H9 (cell line): ENCODE results near the gene MINDY2. TPM values are rescaled to one million over a fixed set of nuclear protein-coding genes. Genes with fewer than 3 reads are reported as not detected.

Experiments
- DNase-seq: peaks from one replicate; pipeline ENCODE4 v3.0.0-alpha.2; 2017
- H2AFZ ChIP-seq: one replicate; pipeline ENCODE4 v1.6.1; 2013; ENCODE audit warnings: mild to moderate bottlenecking, low read length, control low read depth, moderate library complexity
- H2AK5ac ChIP-seq: 2 replicates; pipeline ENCODE4 v1.6.1; 2013; ENCODE audit warnings: low read length, control low read depth, mixed read lengths; ENCODE audit not compliant: insufficient read length
- H2BK120ac ChIP-seq: one replicate; pipeline ENCODE4 v1.6.1; 2013; ENCODE audit warnings: low read depth, mild to moderate bottlenecking, low read length, control low read depth, inconsistent platforms; ENCODE audit not compliant: poor library complexity, severe bottlenecking
- H2BK12ac ChIP-seq: 2 replicates; pipeline ENCODE4 v1.6.1; 2013; ENCODE audit warnings: low read length, control low read depth, mixed read lengths, low read depth; ENCODE audit not compliant: insufficient read length
- H2BK15ac ChIP-seq: 2 replicates; pipeline ENCODE4 v1.6.1; 2013; ENCODE audit warnings: low read depth, low read length, control low read depth
- H2BK20ac ChIP-seq: one replicate; pipeline ENCODE4 v1.6.1; 2013; ENCODE audit warnings: low read depth, mild to moderate bottlenecking, low read length, control low read depth, inconsistent platforms; ENCODE audit not compliant: poor library complexity, severe bottlenecking
- H2BK5ac ChIP-seq: 2 replicates; pipeline ENCODE4 v1.6.1; 2013; ENCODE audit warnings: low read length, control low read depth, mixed read lengths; ENCODE audit not compliant: insufficient read length
- H3K14ac ChIP-seq: 2 replicates; pipeline ENCODE4 v1.6.1; 2013; ENCODE audit warnings: low read length, control low read depth; ENCODE audit not compliant: insufficient read depth
- H3K18ac ChIP-seq: 2 replicates; pipeline ENCODE4 v1.6.1; 2013; ENCODE audit warnings: low read depth, mild to moderate bottlenecking, mixed read lengths, low read length, control low read depth; ENCODE audit not compliant: insufficient read length
- H3K23ac ChIP-seq: 2 replicates; pipeline ENCODE4 v1.6.1; 2013; ENCODE audit warnings: low read length, control low read depth, mixed read lengths, low read depth; ENCODE audit not compliant: insufficient read length
- H3K23me2 ChIP-seq: 2 replicates; pipeline ENCODE4 v1.6.1; 2013; ENCODE audit warnings: low read depth, mild to moderate bottlenecking, mixed read lengths, low read length, control low read depth; ENCODE audit not compliant: insufficient read length, poor library complexity, severe bottlenecking
- H3K27ac ChIP-seq: 2 replicates; pipeline ENCODE4 v1.5.1; 2013; ENCODE audit warnings: low read length, control low read depth, mixed read lengths, low read depth; ENCODE audit not compliant: insufficient read length
- H3K27me3 ChIP-seq: 2 replicates; pipeline ENCODE4 v1.6.1; 2013; ENCODE audit warnings: low read length, control low read depth, inconsistent platforms; ENCODE audit not compliant: insufficient read depth
- H3K4ac ChIP-seq: 2 replicates; pipeline ENCODE4 v1.6.1; 2013; ENCODE audit warnings: low read depth, mild to moderate bottlenecking, control low read depth, inconsistent platforms, low read length, moderate library complexity
- H3K4me1 ChIP-seq: 2 replicates; pipeline ENCODE4 v1.6.1; 2013; ENCODE audit warnings: low read length, control low read depth, inconsistent platforms; ENCODE audit not compliant: insufficient read depth
- H3K4me2 ChIP-seq: 2 replicates; pipeline ENCODE4 v1.6.1; 2013; ENCODE audit warnings: low read length, control low read depth, mixed read lengths; ENCODE audit not compliant: insufficient read length, insufficient read depth
- H3K56ac ChIP-seq: 2 replicates; pipeline ENCODE4 v1.6.1; 2013; ENCODE audit warnings: low read depth, mild to moderate bottlenecking, mixed read lengths, low read length, control low read depth; ENCODE audit not compliant: insufficient read length
- H3K79me1 ChIP-seq: 2 replicates; pipeline ENCODE4 v1.6.1; 2013; ENCODE audit warnings: low read depth, mild to moderate bottlenecking, moderate library complexity, low read length, control low read depth, inconsistent platforms; ENCODE audit not compliant: insufficient read depth, poor library complexity, severe bottlenecking
- H3K79me2 ChIP-seq: 2 replicates; pipeline ENCODE4 v1.6.1; 2013; ENCODE audit warnings: low read length, control low read depth, inconsistent platforms; ENCODE audit not compliant: insufficient read depth
- H3K9ac ChIP-seq: 2 replicates; pipeline ENCODE4 v1.6.1; 2013; ENCODE audit warnings: low read length, control low read depth, mixed read lengths; ENCODE audit not compliant: insufficient read length; ENCODE audit errors: extremely low read depth
- H3K9me3 ChIP-seq: one replicate; pipeline ENCODE4 v1.6.1; 2013; ENCODE audit warnings: low read depth, low read length, inconsistent platforms; ENCODE audit not compliant: control insufficient read depth
- H3T11ph ChIP-seq: one replicate; pipeline ENCODE4 v1.6.1; 2013; ENCODE audit warnings: mild to moderate bottlenecking, low read length, control low read depth, inconsistent platforms
- H4K20me1 ChIP-seq: one replicate; pipeline ENCODE4 v1.6.1; 2013; ENCODE audit not compliant: control insufficient read depth, insufficient read length, insufficient read depth
- H4K5ac ChIP-seq: 2 replicates; pipeline ENCODE4 v1.6.1; 2013; ENCODE audit warnings: low read depth, mild to moderate bottlenecking, mixed read lengths, low read length, control low read depth; ENCODE audit not compliant: insufficient read length
- H4K8ac ChIP-seq: replicated peaks from 2 replicates; pipeline ENCODE4 v1.6.1; 2013; ENCODE audit warnings: low read length, control low read depth, mixed read lengths, low read depth; ENCODE audit not compliant: insufficient read length
- H4K91ac ChIP-seq: 2 replicates; pipeline ENCODE4 v1.6.1; 2013; ENCODE audit warnings: low read depth, mild to moderate bottlenecking, moderate library complexity, mixed read lengths, low read length, control low read depth; ENCODE audit not compliant: insufficient read length
- H3K27ac Mint-ChIP-seq, 3 experiments: 2 replicates in 2 of 3; 3 replicates in 1 of 3; pipeline ENCODE4 v1.8.0; 2020 to 2021; ENCODE audit warnings: mixed read lengths in 3 of 3, mild to moderate bottlenecking in 1 of 3, moderate library complexity in 1 of 3
- H3K27me3 Mint-ChIP-seq: 2 replicates; pipeline ENCODE4 v1.8.0; 2021; ENCODE audit warnings: low read depth, mild to moderate bottlenecking, moderate library complexity, mixed read lengths
- H3K36me3 Mint-ChIP-seq, 3 experiments: 2 replicates in 2 of 3; 3 replicates in 1 of 3; pipeline ENCODE4 v1.8.0; 2020 to 2021; ENCODE audit warnings: low read depth in 3 of 3, mixed read lengths in 3 of 3; ENCODE audit not compliant: insufficient read depth in 1 of 3
- H3K4me1 Mint-ChIP-seq, 2 experiments: 2 replicates each; pipeline ENCODE4 v1.8.0; 2020; ENCODE audit warnings: mixed read lengths in 2 of 2
- H3K4me3 Mint-ChIP-seq, 2 experiments: 2 replicates in 1 of 2; 3 replicates in 1 of 2; pipeline ENCODE4 v1.8.0; 2020 to 2021; ENCODE audit warnings: mild to moderate bottlenecking in 2 of 2, mixed read lengths in 2 of 2, moderate library complexity in 1 of 2
- H3K9me3 Mint-ChIP-seq, 2 experiments: 2 replicates in 1 of 2; 3 replicates in 1 of 2; pipeline ENCODE4 v1.8.0; 2020; ENCODE audit warnings: mild to moderate bottlenecking in 2 of 2, mixed read lengths in 2 of 2, moderate library complexity in 1 of 2
- CTCF ChIP-seq: fragments of 200-600 bp; sonication (generic); conservative IDR thresholded peaks from 3 replicates; pipeline ENCODE4 v1.8.0; 2021; ENCODE audit warnings: antibody characterized with exemption, mild to moderate bottlenecking
- WGBS: extraction: QIAGEN DNeasy Blood & Tissue Kit; methylation state at CpG from one replicate; pipeline ENCODE4 v1.1.7; 2013; ENCODE audit warnings: missing lambda C conversion rate, low lambda C conversion rate, mixed read lengths; ENCODE audit not compliant: insufficient read length; ENCODE audit errors: extremely low coverage; 5-methylcytosine and 5-hydroxymethylcytosine counted together
- total RNA-seq: library from RNA; stranded (reverse); gene quantifications from 2 replicates; pipeline ENCODE4 v1.2.1, GENCODE V29; 2021

The MINDY2 gene
- total RNA-seq, 1 experiment from 2014 or later = 32.3 TPM

GRCh38 chr15:58748040-58748851 lies 22.9 kb upstream of the MINDY2 start:
- peak overlapping the region; percentile 92 for H3K9ac ChIP-seq
- H4K5ac ChIP-seq = no peak overlapping the region
- H3K79me1 ChIP-seq = no peaks in the 10 kb centered on the region
- H2BK20ac ChIP-seq = no peak overlapping the region
- H2AK5ac ChIP-seq = no peak overlapping the region
- no peak overlapping the region for H3K56ac ChIP-seq
- Mint-ChIP-seq H3K9me3 (no peaks in the 10 kb centered on the region), H3K27me3 (no peaks in the 10 kb centered on the region), H3K27ac (peak overlapping the region; percentile 93 to 99 (median 98)), H3K4me3 (peak overlapping the region; percentile 89 to 99), H3K36me3 (peaks cover 0 to 5% (median 0%) of the 10 kb centered on the region in 3 experiments; a peak in 1 of 7 replicates), H3K4me1 (peaks cover 42 to 44% of the 10 kb centered on the region in 2 experiments)
- no peaks in the 10 kb centered on the region for H3K27me3 ChIP-seq
- no peaks in the 10 kb centered on the region for H3K9me3 ChIP-seq
- WGBS = no CpG with 5 or more reads among the region's 14 CpGs
- no peak overlapping the region for H2BK5ac ChIP-seq
- peaks cover 26% of the 10 kb centered on the region; the same call in 1 of the 2 replicates for H3K79me2 ChIP-seq
- DNase-seq = no peak
- peaks cover 11% of the 10 kb centered on the region for H3K23me2 ChIP-seq
- H4K8ac ChIP-seq = no peak overlapping the region
- H3K14ac ChIP-seq = peak overlapping the region; percentile 98; the same call in 1 of the 2 replicates
- no peak overlapping the region for H3K4ac ChIP-seq
- no peak overlapping the region for H3K23ac ChIP-seq
- H2BK12ac ChIP-seq = no peak overlapping the region
- H3T11ph ChIP-seq = no peak overlapping the region
- no peak for TF ChIP-seq CTCF
- no peak overlapping the region for H4K91ac ChIP-seq
- H3K4me1 ChIP-seq = no peaks in the 10 kb centered on the region
- H3K18ac ChIP-seq = no peak overlapping the region
- H2AFZ ChIP-seq = no peak overlapping the region
- H4K20me1 ChIP-seq = no peaks in the 10 kb centered on the region
- H2BK120ac ChIP-seq = no peak overlapping the region
- no peak overlapping the region for H2BK15ac ChIP-seq
- peak overlapping the region; percentile 85 for H3K4me2 ChIP-seq
- H3K27ac ChIP-seq = no peak overlapping the region
